GM21526 (cell line): ENCODE data around the gene DEFB132.

ENCODE experiments used
- ATAC-seq: cut with Tn5 transposase; IDR thresholded peaks from one replicate; pipeline ENCODE4 v1.9.1; 2021; ENCODE audit warnings: moderate library complexity; ENCODE audit not compliant: unreplicated experiment, low FRiP score

DEFB132 gene

DNA sequence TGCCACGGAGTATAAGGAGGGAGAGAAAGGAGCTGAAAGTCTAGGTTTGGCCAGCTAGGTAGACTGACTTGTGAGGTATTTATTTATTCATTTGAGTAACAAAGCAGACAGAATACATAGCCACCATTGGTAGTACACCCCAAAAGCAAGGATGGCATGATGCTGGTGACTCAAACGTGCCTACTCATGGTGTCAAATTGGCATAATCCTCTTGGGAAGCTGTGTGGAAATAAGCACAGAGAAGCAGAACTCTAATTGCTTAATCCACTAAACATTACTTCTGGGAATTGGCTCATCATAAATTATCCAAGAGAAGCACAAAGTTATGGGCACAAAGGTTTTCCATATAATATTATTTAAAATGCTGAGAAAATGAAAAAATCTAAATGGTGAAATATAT, 2.5 kb downstream of the DEFB132 start:
- no peak for ATAC-seq

DNA sequence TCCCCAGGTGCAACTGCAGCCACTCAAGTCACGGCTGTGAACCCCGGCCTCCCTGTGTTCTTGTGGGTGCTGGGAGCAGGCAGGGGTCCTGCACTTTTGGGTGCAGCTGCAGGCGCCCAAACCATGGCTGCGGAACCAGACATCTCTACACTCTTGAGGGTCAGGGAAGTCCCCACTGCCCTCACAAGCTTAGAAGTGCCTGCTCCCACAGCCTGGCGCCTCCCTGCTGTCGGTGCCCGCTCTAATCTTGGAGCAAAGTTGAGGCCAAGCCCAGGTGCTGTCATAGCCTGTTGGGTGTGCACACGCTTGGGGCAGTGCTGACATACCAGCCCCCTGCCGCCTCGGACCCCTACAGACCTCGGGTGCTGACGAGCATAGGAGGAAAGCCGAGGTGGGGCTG, 6.2 kb downstream of the DEFB132 start:
- ATAC-seq: no peak

DNA sequence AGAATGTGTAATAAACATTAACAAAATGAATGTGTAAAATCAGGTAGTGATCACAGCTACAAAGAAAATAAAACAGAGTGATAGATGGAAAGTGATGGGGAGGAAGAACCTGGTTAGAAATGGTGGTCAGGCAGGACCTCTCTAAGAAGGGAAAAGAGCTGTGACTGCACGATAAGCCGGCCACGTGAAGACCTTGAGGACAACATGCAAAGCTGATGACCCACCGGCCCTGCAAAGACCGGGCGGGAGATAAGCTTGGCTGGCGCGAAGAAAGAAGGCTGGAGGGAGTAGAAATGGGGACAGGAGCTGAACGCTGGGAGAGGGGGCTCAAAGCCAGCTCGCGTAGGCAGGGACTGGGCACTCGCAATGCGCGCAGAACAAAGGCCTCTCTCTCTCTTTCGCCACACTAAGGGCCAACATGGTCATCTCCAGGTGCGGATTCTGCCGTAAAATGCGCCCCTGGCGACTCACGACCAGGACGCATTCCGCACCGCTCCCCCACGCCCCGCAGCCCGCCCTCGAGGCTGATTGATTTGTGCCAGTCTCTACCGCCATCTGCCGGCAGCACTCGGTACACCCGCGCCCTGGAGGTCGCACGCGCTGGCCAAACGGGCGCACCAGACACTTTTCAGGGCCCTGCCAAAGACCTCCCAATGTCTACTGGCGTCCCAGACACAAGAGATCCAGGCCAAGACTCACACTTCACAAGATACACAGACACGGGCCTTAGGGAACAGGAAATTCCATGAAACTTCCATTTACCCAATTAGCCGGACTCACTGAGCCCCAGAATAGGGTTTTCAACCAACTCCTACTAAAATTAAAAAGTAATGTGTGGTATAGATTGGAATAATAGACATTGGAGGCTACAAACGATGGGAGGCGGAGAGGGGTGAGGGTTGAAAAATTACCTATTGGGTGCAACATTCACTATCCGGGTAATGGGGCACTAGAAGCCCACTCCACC, 9.4 kb downstream of the DEFB132 start:
- ATAC-seq: peak; percentile 91

DNA sequence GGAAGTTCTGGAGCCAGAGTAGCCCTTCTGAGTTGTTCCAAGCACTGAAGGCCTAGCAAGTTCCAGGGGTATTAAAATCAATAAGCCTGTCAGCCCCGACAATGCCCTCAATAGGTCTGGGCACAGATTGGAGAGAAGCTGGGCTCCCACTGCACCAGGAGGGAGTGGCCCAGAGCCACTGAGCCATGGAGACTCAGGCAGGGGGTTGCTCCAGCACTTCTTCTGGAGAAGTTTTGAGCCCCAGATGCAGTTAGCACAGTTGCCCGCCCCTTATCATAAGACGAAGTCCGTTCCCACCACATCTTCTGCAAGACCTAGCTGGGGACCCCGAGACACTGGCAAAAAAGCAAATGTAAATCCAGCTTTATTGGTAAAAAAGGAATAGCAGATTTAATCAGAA, 13.0 kb downstream of the DEFB132 start:
- no peak for ATAC-seq

DNA sequence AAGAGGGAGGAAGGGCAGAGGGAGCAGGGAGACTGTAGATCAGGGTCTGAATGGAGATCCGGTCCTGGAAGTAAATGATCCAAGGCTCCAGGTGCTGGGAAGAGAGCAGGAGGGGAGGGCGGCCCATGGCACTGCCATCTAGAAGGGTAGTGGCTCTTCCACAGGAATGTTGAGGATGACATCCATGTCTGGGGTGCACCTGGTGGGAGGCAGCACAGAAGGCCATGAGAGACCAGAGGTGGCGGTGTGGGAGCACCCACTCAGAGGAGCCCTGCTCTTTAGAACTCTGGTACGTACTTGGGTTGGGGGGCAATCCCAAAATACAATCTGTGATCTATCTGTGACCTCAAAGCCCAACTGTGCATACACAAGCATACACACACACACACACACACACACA, 13.5 kb downstream of the DEFB132 start:
- no peak for ATAC-seq

DNA sequence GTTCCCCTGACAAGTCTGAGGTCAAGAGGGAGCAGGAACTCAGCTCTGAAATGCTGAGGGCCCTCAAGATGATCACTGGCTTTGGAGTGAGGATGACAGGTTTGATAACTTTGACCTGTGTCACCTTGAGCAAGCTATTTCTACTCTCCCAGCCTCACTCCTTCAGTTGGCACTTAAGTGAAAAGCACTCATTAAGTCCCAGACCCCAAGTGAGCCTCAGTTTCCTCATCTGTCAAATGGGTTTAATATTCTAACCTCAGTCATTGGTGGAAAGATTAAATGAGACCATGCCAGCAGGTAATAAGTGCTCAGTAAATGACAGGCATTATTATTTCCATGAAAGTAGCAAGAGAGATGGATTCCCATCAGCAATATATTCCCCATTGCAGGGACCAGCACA, 14.0 kb downstream of the DEFB132 start:
- ATAC-seq: no peak

DNA sequence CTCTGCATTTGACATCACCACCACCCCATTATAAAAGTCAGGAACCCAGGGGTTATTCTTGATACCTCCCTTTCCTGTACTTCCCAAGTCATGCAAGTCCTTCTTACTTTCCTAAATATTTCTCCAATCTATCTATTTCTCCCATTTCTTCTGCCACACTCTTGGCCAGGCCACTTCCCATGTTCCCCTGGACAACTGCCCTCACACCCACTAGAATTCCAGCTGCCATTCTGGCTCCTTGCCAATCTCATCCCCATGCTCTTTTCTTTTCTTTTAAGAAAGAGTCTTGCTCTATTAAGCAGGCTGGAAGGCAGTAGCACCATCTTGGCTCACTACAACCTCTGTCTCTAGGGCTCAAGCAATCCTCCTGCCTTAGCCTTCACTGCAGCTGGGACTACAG, 15.2 kb downstream of the DEFB132 start:
- ATAC-seq: no peak

DNA sequence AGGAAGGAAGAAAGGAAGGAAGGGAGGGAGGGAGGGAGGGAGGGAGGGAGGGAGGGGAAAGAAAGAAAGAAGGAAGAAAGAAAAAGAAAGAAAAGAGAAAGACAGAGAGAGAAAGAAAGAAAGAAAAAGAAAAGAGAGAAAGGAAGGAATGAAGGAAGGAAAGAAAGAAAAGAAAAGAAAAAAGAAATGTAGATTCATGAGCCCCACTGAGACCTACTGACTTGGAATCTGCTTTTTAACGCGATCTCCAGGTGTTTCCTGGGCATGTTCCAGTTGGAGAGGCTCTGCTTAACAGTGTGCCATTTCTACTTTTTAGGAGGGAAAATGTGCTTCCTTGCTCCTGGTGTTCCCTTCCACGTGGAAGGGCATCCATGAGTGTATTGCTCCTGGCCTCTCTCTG, 16.4 kb downstream of the DEFB132 start:
- no peak for ATAC-seq

DNA sequence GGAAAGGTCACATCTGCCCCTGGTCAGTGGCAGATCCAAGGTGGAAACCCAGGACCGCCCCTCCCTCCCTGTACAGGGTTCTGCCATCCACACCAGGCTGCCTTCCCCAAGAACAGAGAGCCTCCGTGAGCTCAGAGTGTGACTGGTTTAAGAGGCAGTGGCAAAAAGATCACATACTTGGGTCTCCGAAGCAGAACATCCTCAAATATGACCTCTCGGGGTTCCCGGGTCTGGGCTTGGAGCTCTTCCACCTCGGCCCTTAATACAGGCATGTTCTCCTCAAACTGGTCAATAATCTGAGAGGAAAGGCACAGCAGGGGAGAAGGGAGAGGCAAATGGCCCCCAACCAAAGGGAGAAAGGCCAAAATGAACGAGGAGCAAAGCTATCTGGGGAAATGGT, 18.3 kb downstream of the DEFB132 start:
- ATAC-seq: no peak

DNA sequence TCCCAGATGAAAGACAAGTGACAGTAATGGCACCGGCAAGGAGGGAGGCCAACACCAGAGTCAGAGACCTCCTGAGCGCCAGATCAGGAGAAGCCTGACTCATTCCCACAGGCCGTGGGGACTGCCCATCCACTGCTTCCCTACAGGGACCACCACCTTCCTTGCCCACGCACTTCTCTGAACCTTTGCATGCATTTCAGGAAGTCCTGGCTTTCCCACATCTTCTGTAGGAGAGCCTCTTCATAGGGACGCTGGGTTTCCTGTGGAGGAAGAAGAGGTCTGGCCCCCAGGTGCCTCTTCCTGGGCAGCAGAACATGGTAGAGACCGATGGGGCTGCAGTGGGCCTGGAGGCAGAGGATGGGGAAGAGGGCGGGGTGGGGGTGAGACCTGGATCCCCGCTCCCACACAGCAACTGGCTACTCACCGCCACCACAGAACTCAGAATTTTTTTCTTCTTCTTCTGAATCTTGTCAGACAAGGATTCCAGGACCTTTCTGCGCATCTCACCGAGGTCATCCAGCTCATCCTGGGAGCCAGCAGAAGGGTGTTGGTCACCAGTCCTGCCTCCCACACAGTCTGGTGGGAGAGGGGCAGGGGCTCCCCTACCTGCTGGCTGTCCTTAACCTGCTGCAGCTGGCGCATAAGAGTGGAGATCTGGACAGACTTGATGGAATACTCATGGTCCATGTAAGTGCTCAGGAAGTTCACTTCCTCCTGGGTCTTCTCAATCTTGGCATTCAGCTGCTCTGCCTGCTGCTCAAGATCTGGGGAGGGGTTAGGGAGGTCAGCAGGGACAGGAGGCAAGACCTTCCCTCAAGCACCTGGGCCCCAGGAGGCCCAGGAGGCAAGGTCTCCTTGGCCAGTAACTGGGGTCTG, 19.3 kb downstream of the DEFB132 start:
- no peak for ATAC-seq

DNA sequence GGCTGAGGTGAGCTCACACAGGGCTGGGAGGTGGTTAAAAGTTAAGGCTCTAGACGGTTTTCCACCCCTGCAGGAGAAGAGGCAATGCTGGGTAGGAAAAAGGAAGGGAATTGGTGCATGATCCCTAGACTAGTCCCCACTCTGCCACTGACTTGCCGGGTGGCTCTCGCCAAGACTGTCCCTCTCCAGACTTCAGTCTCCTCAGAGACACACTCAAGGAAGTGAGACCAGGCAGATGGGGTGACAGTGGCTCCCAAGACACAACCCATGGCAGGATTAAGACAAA, 19.9 kb downstream of the DEFB132 start:
- ATAC-seq: no peak

DNA sequence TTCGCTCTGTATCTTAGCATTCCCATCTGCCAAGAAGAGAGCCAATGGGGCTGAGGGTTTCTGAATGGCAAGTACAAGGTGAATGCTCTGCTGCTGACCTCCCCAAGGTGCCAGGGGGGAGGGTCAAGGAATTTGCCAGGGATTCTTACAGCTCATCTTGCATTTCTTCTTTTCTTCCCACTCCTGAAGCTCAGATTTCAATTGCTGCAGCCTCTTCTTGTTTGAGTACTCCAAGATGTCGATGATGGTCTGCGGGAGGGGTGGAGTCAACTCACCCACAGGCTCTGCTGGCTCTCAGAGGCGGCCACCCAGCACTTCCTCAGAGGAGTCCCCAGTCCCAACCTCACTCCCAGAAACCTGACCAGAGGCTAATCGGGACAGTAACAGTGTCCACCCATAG, 20.7 kb downstream of the DEFB132 start:
- ATAC-seq: no peak

DNA sequence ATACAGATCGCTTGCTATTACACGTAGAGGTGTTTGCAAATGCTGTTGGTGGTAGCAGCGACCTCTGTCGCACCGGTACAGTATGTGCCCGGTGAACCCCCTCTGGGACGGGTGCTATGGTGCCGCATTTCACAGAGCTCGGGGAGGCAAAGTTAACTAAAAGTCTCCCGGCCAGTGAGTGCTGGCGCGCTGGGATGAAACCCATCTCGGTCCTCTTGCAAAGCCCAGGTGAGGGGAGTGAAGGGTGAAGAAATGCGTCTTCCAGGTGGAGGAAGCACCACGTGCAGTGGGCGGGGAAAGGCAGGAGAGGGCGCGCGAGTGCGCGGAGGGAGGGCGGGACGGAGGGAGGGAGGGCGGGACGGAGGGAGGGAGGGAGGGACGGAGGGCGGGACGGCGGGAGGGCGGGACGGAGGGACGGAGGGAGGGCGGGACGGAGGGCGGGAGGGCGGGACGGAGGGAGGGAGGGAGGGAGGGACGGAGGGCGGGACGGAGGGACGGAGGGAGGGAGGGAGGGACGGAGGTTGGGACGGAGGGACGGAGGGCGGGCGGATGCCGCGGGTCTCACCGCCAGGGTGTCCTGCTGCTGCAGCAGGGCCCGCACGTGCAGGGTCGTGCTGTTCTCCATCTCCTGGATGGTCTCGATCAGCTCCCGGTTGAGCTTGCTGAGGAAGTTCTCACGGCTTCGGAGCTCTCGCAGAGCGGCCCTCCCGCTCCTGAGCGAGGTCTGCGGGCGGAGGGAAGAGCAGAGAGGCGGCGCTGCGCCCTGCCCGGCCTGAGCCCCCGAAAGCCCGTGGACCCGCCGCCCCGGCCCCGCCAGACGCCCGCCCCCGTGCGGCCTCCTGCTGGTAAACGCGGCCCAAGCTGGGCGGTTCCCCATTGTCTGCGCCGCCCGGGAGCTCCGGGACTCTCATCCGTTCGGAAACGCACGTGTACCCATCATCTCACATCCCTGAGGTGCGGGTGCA, 21.4 kb downstream of the DEFB132 start:
- ATAC-seq: no peak

DNA sequence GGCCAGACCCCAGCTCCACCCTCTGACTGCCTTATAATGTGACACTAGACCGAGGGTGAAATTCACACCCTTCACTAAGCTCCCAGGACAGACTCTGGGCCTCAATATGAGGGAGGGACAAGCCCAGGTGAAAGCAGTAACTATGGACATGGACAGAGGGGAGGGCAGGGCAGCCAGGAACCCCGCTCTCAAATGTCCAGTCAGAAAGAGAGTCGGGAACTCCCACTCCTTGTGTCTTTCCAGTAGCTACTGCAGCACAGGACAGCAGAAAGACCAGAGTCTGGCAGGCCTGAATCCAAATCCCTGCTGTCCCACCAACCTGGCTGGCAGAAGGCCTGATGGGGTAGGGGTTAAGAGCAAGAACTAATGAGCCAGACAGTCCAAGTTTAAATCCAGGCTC, 26.6 kb downstream of the DEFB132 start:
- ATAC-seq: no peak

DNA sequence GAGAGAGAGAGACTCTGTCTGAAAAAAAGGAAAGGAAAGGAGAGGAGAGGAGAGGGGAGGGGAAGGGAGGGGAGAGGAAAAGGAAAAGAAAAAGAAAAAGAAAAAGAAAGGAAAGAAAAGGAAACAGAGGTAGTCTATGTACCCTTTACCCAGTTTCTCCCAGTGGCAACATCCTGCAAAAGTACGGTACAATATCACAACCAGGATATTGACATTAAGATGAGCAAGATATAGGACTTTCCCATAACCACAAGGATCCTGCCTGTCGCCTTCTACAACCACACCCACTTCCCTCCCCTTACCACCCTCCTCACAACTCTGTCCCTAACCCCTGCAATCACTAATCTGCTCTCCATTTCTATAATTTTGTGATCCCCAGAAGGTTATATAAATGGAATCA, 29.0 kb downstream of the DEFB132 start:
- no peak for ATAC-seq

DNA sequence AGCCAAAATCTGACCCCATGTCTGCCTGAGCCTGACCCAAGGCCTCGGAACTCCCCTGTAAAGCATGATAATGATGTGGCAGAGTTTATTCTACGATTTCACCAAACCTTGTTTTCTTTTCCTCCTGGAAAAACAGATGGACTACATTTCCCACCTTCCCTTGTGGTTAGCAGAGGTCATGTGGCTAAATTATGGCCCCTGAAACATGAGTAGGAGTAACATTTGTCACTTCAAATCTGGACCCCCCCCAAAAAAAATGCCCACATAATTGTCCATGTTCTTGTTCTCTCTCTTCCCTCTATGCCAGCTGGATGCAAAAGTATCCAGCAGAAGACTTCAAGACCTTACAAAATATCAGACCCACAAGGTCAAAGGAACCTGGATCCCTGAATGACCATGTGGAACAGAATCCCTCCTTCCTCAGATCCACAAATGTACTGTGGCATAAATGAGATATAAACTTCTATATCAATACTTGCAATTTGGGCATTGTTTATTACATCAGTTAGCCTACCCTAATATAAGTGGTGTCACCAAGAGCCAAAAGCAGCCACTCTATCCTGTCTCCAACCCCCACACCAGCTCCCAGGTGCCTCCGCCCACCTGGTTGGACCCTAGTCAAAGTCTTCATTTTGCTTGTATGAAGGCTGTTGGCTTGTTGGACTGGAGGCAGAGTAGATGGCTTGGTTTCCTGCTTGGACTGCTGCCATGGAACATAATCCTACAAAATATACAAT, 31.6 kb downstream of the DEFB132 start:
- no peak for ATAC-seq

DNA sequence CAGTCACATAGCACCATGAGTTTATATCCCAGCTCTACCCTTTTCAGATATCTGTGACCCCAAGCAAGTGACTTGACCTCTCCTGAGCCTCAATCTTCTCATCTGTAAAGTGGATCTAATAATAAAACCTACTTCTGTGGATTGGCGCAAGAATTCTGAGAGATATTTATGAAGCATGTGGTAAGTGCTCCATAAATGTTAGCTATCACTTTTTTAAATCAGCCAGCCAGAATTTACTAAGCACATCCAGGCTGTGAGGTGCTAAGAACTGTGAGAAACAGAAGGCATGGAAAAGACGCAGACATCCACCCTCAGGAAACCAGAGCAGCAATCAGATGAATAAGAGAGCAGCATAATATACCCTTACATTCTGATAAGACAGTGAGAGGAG, 32.2 kb downstream of the DEFB132 start:
- no peak for ATAC-seq

DNA sequence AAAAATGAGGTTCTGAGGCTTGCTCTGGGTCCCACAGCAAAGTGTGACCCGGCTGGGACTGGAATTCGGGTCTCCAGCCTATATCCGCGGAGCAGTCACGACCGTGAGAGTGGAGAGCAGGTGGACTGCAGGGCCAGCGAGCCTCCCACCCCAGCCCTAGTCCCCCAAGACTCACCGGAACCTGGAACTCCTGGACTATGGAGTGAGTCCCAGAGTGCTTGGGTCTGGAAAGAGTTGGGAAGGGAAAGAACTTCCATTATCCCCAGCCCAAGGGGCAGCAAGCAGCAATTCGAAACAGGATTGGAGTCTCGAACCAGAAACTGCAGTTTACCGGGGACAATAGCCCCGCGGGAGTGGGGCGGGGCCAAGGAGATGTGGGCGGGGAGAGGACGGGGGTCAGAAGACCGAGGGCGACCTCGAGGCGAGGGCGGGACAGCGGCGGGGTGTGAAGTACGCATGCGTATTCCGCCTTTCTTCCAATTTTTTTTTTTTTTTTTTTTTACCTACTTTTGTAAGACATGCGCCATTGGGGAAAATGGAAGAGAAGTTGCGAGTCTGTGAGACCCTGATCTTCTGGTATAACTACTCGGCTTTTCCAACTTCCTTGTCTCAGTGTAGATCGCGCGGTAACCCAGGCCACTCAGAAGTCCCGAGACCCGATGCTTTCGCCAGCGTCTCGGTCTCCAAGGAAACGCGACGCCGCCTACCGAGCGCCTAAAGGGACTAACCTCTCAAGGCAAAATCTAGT, 32.7 kb downstream of the DEFB132 start, which contains the start of gene C20orf96:
Gene C20orf96 (minus strand): TSS at position 667 of the 748 bp plus-strand sequence. CDS start 140 bp downstream, at position 527.
- ATAC-seq: peak; percentile 81

DNA sequence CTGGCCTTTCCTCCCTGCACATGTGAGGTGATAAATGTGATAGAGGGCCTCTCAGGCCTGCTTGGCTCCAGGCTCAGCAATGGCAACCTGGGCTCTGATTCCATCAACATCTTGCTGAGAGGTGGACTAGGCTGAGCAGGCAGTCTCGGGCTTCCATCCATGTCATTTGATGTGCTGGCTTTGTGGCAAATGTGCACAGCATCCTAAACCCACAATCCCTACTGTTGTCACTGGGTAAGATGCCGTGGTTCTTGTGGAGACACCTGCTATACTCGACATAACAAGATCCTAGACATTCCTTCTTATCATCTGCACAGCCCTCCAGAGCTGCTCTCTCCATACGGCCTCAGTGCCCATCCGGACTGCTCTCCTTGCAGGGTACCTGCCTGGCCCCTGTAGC, 37.1 kb downstream of the DEFB132 start:
- no peak for ATAC-seq
